Lower leg skin (tissue), 3 donors: Measurements from ENCODE around the gene LMAN2.

ENCODE experiments used
- CTCF ChIP-seq, 3 donors: fragments of 450-650 bp; IDR thresholded peaks; one replicate each; pipeline ENCODE4 v1.5.1; 2016; ENCODE audit warnings: antibody characterized with exemption in 3 of 3, mild to moderate bottlenecking in 3 of 3, moderate library complexity in 2 of 3
- POLR2A ChIP-seq, 2 donors: fragments of 450-650 bp; IDR thresholded peaks; one replicate each; pipeline ENCODE4 v1.6.1; 2016 to 2017; ENCODE audit warnings: antibody characterized with exemption in 2 of 2, mild to moderate bottlenecking in 1 of 2, moderate library complexity in 1 of 2

GRCh38 chr5:177384134-177384533, 32.7 kb upstream of the LMAN2 start, which contains the start of gene SLC34A1:
- TF ChIP-seq CTCF (IDR thresholded peaks at IDR 0.05) (no peak), POLR2A (IDR thresholded peaks at IDR 0.05) (no peak)
